HPDE6-E6E7 (cell line): ENCODE results near the gene GSE1.

Experiments used
- DNase-seq: peaks from one replicate; pipeline ENCODE4 v3.0.0; 2011; ENCODE audit warnings: missing footprints; ENCODE audit errors: extremely low spot score

GSE1 gene

GRCh38 chr16:85616607-85617321 lies 3.6 kb downstream of the GSE1 start:
- DNase-seq: no peak

GRCh38 chr16:85617948-85618347 lies 4.8 kb downstream of the GSE1 start:
- no peak for DNase-seq

- no peak for DNase-seq
Observed at GRCh38 chr16:85618521-85618920, 5.4 kb downstream of the GSE1 start.

GRCh38 chr16:85619101-85619891 lies 6.2 kb downstream of the GSE1 start:
- no peak for DNase-seq

GRCh38 chr16:85620374-85620773 lies 7.3 kb downstream of the GSE1 start:
- DNase-seq: no peak

- no peak for DNase-seq
Observed at GRCh38 chr16:85621698-85622428, 8.7 kb downstream of the GSE1 start.

GRCh38 chr16:85622683-85623082 lies 9.6 kb downstream of the GSE1 start:
- no peak for DNase-seq

GRCh38 chr16:85623250-85623649 lies 10.1 kb downstream of the GSE1 start:
- no peak for DNase-seq

- no peak for DNase-seq
Observed at GRCh38 chr16:85623997-85624601, 11.0 kb downstream of the GSE1 start.

- DNase-seq: no peak
Observed at GRCh38 chr16:85624646-85625045, 11.5 kb downstream of the GSE1 start.

- no peak for DNase-seq
Observed at GRCh38 chr16:85625053-85625452, 11.9 kb downstream of the GSE1 start.

GRCh38 chr16:85625485-85626117 lies 12.5 kb downstream of the GSE1 start:
- no peak for DNase-seq

- no peak for DNase-seq
Observed at GRCh38 chr16:85626191-85626981, 13.3 kb downstream of the GSE1 start.

- DNase-seq: no peak
Observed at GRCh38 chr16:85627089-85627488, 14.0 kb downstream of the GSE1 start.

- DNase-seq: no peak
Observed at GRCh38 chr16:85627526-85628264, 14.6 kb downstream of the GSE1 start.

- no peak for DNase-seq
Observed at GRCh38 chr16:85628265-85628556, 15.1 kb downstream of the GSE1 start.

GRCh38 chr16:85628645-85629044 lies 15.5 kb downstream of the GSE1 start:
- DNase-seq: no peak

- DNase-seq: no peak
Observed at GRCh38 chr16:85629326-85629725, 16.2 kb downstream of the GSE1 start.

- DNase-seq: no peak
Observed at GRCh38 chr16:85629853-85630252, 16.7 kb downstream of the GSE1 start.

- no peak for DNase-seq
Observed at GRCh38 chr16:85631230-85631629, 18.1 kb downstream of the GSE1 start.
